Panc1 (cell line): ENCODE data around the gene SCAMP5. TPM values are rescaled to one million over a fixed set of nuclear protein-coding genes. Genes with fewer than 3 reads are reported as not detected.

Source experiments
- ATAC-seq: fragments of 200-7000 bp; cut with Tn5 transposase; 2 replicates; pipeline ENCODE4 v1.9.1; 2020; ENCODE audit warnings: mild to moderate bottlenecking, moderate library complexity
- BruUV-seq: library from RNA; stranded (reverse); fragments of 400-500 nt; replicated peaks from 2 replicates; lab custom pipeline; 2021; lab: Mats Ljungman, UMichigan
- CTCF ChIA-PET: fragments of 300-600 bp; sonication (Branson Sonifier 250); formaldehyde crosslinking; loops from one replicate; lab custom pipeline; 2022; ENCODE audit warnings: antibody characterized with exemption; lab: Charles Lee
- POLR2A ChIA-PET: fragments of 300-600 bp; sonication (Branson Sonifier 250); formaldehyde crosslinking; loops from one replicate; lab custom pipeline; 2022; ENCODE audit warnings: antibody characterized with exemption; lab: Charles Lee
- DNase-seq: peaks from one replicate; pipeline ENCODE4 v3.0.0-alpha.2; 2010; ENCODE audit warnings: low read depth, low spot score
- H3K27ac ChIP-seq: 2 replicates; pipeline ENCODE4 v1.5.1; 2011; ENCODE audit warnings: mild to moderate bottlenecking, low read length, inconsistent platforms
- H3K27me3 ChIP-seq: fragments of 200-500 bp; sonication (Bioruptor generic); 2 replicates; pipeline ENCODE4 v1.6.0; 2014; ENCODE audit warnings: low read length, inconsistent platforms; ENCODE audit not compliant: control insufficient read depth, insufficient read depth
- H3K36me3 ChIP-seq: fragments of 200-500 bp; sonication (Bioruptor generic); 2 replicates; pipeline ENCODE4 v1.5.1; 2014; ENCODE audit warnings: inconsistent platforms, mild to moderate bottlenecking, low read length, moderate library complexity; ENCODE audit not compliant: control insufficient read depth, insufficient read depth
- H3K4me1 ChIP-seq: 2 replicates; pipeline ENCODE4 v1.5.1; 2011; ENCODE audit warnings: inconsistent platforms, mild to moderate bottlenecking, low read length, moderate library complexity; ENCODE audit not compliant: control insufficient read depth, insufficient read depth
- H3K4me3 ChIP-seq, 2 experiments: 2 replicates each; pipeline ENCODE4 v1.5.1; 2011 to 2012; ENCODE audit warnings: low read depth in 2 of 2, low read length in 2 of 2, mild to moderate bottlenecking in 2 of 2, inconsistent platforms in 1 of 2, moderate library complexity in 1 of 2
- H3K9me3 ChIP-seq: fragments of 200-500 bp; sonication (Bioruptor generic); 2 replicates; pipeline ENCODE4 v1.5.1; 2014; ENCODE audit warnings: low read depth, mild to moderate bottlenecking, inconsistent platforms, low read length, moderate library complexity; ENCODE audit not compliant: control insufficient read depth, insufficient read depth
- CTCF ChIP-seq: fragments of 450-650 bp; IDR thresholded peaks from 2 replicates; pipeline ENCODE4 v1.5.1; 2017; ENCODE audit warnings: mild to moderate bottlenecking
- POLR2AphosphoS5 ChIP-seq: IDR thresholded peaks from 2 replicates; pipeline ENCODE4 v1.6.1; 2012; ENCODE audit warnings: mild to moderate bottlenecking, low read depth, low read length, moderate library complexity
- REST ChIP-seq, 2 experiments: IDR thresholded peaks; 2 replicates each; pipeline ENCODE4 v1.6.1; 2011 to 2012; ENCODE audit warnings: low read depth in 2 of 2, control low read depth in 1 of 2, low read length in 1 of 2, mild to moderate bottlenecking in 1 of 2, moderate library complexity in 1 of 2; ENCODE audit not compliant: insufficient read depth in 1 of 2
- SIN3A ChIP-seq: IDR thresholded peaks from 2 replicates; pipeline ENCODE4 v1.6.1; 2012; ENCODE audit warnings: low read depth, mild to moderate bottlenecking, low read length, moderate library complexity, borderline replicate concordance; ENCODE audit not compliant: insufficient read depth
- TCF7L2 ChIP-seq: IDR thresholded peaks from 2 replicates; pipeline ENCODE4 v1.6.1; 2011; ENCODE audit warnings: mild to moderate bottlenecking, low read depth, low read length, inconsistent platforms
- in situ Hi-C: cut with HindIII; loops from 2 replicates; pipeline ENCODE4 v1.10.0; 2016; ENCODE audit warnings: low sequenced_read_pairs, low pct_unique_long_range_greater_than_20kb
- intact Hi-C: fragments of 100-400 bp; cut with micrococcal nuclease; formaldehyde crosslinking; loops from one replicate; pipeline ENCODE4 v1.10.0; 2022; ENCODE audit not compliant: unreplicated experiment
- total RNA-seq: library from RNA; stranded (reverse); gene quantifications from one replicate; pipeline ENCODE4 v1.2.1, GENCODE V29; 2021; ENCODE audit not compliant: unreplicated experiment

Gene SCAMP5
- total RNA-seq, 1 experiment from 2014 or later = 11.2 TPM

- ATAC-seq (0 out of 2 replicates have a peak, but pooled peaks have one; percentile 8), DNase-seq (no peak)
- Histone ChIP-seq H3K4me1 (peaks cover 3% of the 10 kb centered on the region; the same call in 1 of the 2 replicates), H3K9me3 (no peaks in the 10 kb centered on the region), H3K27me3 (peaks cover 5% of the 10 kb centered on the region; the same call in 1 of the 2 replicates), H3K27ac (no peak overlapping the region), H3K36me3 (no peaks in the 10 kb centered on the region), H3K4me3 (peak overlapping the region; percentile 57 to 69)
- POLR2A ChIA-PET = interaction anchor here (0.5 kb wide), 1 partner anchor 218 kb away, joined by 4 read pairs; no protein-coding TSS in a partner anchor
- CTCF ChIA-PET = no interaction called here
- TF ChIP-seq REST (IDR thresholded peaks at IDR 0.05; ENCODE audit: insufficient read depth in 1 of 2, low read depth in 2 of 2, low read length in 1 of 2) = no peak
- no peak for TF ChIP-seq SIN3A
- TF ChIP-seq POLR2AphosphoS5 = no peak
- no peak for TF ChIP-seq CTCF
- TF ChIP-seq TCF7L2 = no peak
- BruUV-seq = no TSS peak
- intact Hi-C loops (no loop called here), in situ Hi-C loops (no loop called here)
These were observed 709 bp downstream of the SCAMP5 start for GRCh38 chr15:74995779-74996765.

GRCh38 chr15:74997141-74997540 is 1.8 kb downstream of the SCAMP5 start:
- POLR2A ChIA-PET = no interaction called here
- in situ Hi-C loops = no loop called here
- TF ChIP-seq REST (IDR thresholded peaks at IDR 0.05; ENCODE audit: insufficient read depth in 1 of 2, low read depth in 2 of 2, low read length in 1 of 2) (no peak), CTCF (no peak)
- CTCF ChIA-PET = no interaction called here
- no peaks in the 10 kb centered on the region for H3K36me3 ChIP-seq
- no TSS peak for BruUV-seq
- ATAC-seq = no peak
- H3K4me3 ChIP-seq = no peak overlapping the region
- H3K27me3 ChIP-seq = no peaks in the 10 kb centered on the region
- intact Hi-C loops = no loop called here
- DNase-seq = no peak
- no peaks in the 10 kb centered on the region for H3K9me3 ChIP-seq
- peaks cover 3% of the 10 kb centered on the region; the same call in 1 of the 2 replicates for H3K4me1 ChIP-seq
- no peak overlapping the region for H3K27ac ChIP-seq
